ENCODE results near the gene ABHD12B. TPM values are rescaled to one million over a fixed set of nuclear protein-coding genes. Genes with fewer than 3 reads are reported as not detected.
"Not testable (repeated sequence)": the region's sequence is repeated elsewhere in the genome, so short reads cannot be mapped to it uniquely, and the experiment has no call there.

The ABHD12B gene
- total and polyA plus RNA-seq, 2 experiments from 2014 or later = 0.94 TPM; not detected in 1

DNA sequence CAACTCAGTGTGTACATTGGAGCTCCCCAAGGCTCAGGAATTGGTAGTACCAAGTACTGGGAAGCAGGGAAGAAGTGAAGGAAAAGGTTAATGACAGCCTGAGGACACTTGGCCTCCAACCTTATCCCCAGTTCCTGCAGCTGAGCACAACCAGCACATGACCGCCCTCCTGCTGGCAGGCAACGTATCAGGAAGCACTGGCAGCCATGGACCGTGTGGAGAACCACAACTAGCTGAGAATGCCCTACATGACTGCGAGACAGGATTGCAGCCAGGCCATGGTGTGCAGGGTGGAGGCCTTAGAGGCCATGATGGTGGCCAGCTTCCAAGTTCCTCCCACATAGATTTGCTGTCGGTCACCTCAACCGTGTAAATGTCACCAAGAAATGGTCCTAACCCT lies 45.6 kb downstream of the ABHD12B start:
- Histone ChIP-seq H3K9me3 (ENCODE audit: low read depth) (no peaks in the 10 kb centered on the region), H3K27me3 (no peaks in the 10 kb centered on the region), H3K4me3 (no peak overlapping the region), H3K4me1 (ENCODE audit: low read depth) (peaks cover 4% of the 10 kb centered on the region), H3K27ac (no peak overlapping the region), H3K36me3 (peaks cover 15% of the 10 kb centered on the region)
- DNase-seq (ENCODE audit: low read depth in 1 of 2, low spot score in 1 of 2) = no peak
- TF ChIP-seq, protein P1, sequence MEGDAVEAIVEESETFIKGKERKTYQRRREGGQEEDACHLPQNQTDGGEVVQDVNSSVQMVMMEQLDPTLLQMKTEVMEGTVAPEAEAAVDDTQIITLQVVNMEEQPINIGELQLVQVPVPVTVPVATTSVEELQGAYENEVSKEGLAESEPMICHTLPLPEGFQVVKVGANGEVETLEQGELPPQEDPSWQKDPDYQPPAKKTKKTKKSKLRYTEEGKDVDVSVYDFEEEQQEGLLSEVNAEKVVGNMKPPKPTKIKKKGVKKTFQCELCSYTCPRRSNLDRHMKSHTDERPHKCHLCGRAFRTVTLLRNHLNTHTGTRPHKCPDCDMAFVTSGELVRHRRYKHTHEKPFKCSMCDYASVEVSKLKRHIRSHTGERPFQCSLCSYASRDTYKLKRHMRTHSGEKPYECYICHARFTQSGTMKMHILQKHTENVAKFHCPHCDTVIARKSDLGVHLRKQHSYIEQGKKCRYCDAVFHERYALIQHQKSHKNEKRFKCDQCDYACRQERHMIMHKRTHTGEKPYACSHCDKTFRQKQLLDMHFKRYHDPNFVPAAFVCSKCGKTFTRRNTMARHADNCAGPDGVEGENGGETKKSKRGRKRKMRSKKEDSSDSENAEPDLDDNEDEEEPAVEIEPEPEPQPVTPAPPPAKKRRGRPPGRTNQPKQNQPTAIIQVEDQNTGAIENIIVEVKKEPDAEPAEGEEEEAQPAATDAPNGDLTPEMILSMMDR (IDR thresholded peaks at IDR 0.05; ENCODE audit: low read depth, low read length) = no peak

DNA sequence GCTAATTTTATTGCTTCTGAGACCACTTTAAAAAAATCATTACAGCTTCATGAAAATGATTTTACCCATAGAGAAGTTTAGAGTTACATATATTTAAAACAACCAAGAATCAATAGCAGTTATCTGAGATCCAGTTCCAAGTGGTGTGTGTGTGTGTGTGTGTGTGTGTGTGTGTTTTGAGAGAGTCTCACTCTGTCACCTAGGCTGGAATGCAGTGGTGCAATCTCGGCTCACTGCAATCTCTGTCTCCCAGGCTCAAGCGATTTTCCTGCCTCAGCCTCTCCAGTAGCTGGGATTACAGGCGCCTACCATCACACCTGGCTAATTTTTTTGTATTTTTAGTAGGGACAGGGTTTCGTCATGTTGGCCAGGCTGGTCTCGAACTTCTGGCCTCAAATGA lies 47.7 kb downstream of the ABHD12B start:
- H3K9me3 ChIP-seq (ENCODE audit: low read depth); H3K4me1 ChIP-seq (ENCODE audit: low read depth); H3K36me3 ChIP-seq; H3K4me3 ChIP-seq; H3K27me3 ChIP-seq; H3K27ac ChIP-seq: not testable (repeated sequence)
- peak in 1 of 2 donors; percentile 41 for DNase-seq (ENCODE audit: low read depth in 1 of 2, low spot score in 1 of 2)

DNA sequence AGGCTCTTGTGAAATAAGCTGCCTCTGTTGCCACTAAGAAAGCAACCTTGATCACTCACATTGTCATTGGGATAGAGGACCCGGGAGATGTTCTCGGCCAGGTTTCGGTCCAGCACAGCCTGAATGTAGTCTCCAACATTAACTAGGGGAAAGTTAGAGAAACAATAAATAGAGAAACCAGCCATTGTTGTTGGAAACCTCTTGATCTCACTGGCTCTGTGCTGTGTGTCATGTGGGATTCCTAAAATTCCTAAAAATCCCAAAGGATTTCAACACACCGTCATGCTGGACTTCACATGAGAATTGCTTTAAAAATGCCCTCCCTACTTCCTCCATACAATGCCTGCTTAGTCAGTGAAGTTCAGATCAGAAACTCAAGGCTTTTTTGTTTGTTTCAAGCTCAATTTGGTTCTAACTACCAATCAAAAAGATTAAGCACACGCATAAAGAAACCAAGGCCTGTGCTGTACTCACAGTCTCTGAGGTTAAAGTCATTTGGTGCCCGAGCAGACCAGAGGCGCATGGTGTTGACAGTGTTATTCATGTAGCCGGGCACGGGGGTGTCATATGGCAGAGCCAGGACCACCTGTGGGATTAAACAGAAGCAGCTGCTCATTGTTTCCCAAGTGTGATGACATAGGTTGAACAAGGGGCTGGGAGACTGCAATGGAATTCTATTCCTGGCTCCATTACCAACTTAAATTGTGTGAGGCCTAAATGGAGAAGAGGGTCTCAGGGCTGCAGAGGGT lies 48.8 kb downstream of the ABHD12B start:
- TF ChIP-seq, protein P1 (IDR thresholded peaks at IDR 0.05; ENCODE audit: low read depth, low read length) = no peak
- no peak overlapping the region for H3K4me3 ChIP-seq
- no peaks in the 10 kb centered on the region for H3K27me3 ChIP-seq
- peaks cover 8% of the 10 kb centered on the region for H3K36me3 ChIP-seq
- no peaks in the 10 kb centered on the region for H3K9me3 ChIP-seq (ENCODE audit: low read depth)
- peaks cover 4% of the 10 kb centered on the region for H3K4me1 ChIP-seq (ENCODE audit: low read depth)
- peak; percentile 30 to 94 for DNase-seq (ENCODE audit: low read depth in 1 of 2, low spot score in 1 of 2)
- peak overlapping the region; percentile 31 for H3K27ac ChIP-seq

DNA sequence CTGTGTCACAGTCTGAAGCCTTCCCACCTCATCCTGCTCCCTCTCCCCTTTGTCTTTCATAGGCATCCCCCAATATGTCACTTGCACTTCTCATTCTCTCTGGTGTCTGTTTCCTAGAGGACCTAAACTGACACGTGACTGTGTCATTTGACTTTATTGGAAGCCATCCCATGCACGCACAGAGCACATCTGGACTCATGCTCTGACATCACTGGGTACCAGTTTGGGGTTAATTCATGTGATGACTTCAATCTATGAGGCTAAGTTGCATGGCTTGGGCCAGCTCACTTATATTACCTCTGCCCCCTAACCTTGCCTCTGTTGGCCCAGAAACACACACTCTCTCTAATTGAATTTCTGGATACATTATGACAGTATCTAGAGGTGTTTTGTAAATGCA lies 51.0 kb downstream of the ABHD12B start:
- TF ChIP-seq, protein P1 (IDR thresholded peaks at IDR 0.05; ENCODE audit: low read depth, low read length) = no peak
- no peaks in the 10 kb centered on the region for H3K27me3 ChIP-seq
- no peaks in the 10 kb centered on the region for H3K9me3 ChIP-seq (ENCODE audit: low read depth)
- DNase-seq (ENCODE audit: low read depth in 1 of 2, low spot score in 1 of 2) = no peak
- peaks cover 4% of the 10 kb centered on the region for H3K4me1 ChIP-seq (ENCODE audit: low read depth)
- peaks cover 5% of the 10 kb centered on the region for H3K36me3 ChIP-seq
- no peak overlapping the region for H3K27ac ChIP-seq
- no peak overlapping the region for H3K4me3 ChIP-seq

DNA sequence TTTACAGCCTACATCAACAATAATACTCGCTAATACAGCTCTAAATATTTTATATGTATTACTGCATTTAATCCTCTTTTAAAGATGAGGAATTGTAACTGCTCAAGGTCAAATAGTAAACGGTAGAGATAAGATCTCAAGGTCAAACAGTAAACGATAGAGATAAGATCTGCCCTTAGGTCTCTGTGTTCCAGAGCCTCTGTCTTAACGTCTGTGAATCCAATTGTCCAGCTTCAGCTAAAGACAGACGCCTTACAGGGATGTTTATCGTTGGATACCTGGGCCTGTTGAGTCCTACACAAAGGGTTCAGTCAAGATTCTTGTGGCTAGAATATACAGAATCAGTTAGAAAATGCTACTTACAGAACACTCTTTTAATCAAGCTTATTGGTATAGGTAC lies 52.4 kb downstream of the ABHD12B start:
- TF ChIP-seq, protein P1 (IDR thresholded peaks at IDR 0.05; ENCODE audit: low read depth, low read length) = no peak
- no peak for DNase-seq (ENCODE audit: low read depth in 1 of 2, low spot score in 1 of 2)
- H3K27ac ChIP-seq = no peak overlapping the region
- no peaks in the 10 kb centered on the region for H3K9me3 ChIP-seq (ENCODE audit: low read depth)
- no peak overlapping the region for H3K4me3 ChIP-seq
- H3K36me3 ChIP-seq = no peaks in the 10 kb centered on the region
- H3K4me1 ChIP-seq (ENCODE audit: low read depth) = peaks cover 4% of the 10 kb centered on the region
- no peaks in the 10 kb centered on the region for H3K27me3 ChIP-seq

DNA sequence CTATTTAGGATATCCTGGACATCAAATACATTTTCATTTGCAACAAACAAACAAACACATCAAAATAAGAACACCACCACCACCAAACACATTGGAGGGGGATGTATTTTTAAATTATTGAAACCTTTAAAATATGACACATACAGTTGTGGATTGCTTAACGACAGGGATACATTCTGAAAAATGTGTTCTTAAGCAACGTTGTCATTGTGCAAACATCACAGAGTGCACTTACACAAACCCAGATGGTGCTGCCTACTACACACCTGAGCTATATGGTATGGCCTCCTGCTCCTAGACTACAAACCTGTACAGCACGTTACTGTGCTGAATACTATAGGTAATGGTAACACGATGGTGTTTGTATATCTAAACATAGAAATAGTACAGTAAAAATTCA lies 53.0 kb downstream of the ABHD12B start:
- no peaks in the 10 kb centered on the region for H3K9me3 ChIP-seq (ENCODE audit: low read depth)
- TF ChIP-seq, protein P1 (IDR thresholded peaks at IDR 0.05; ENCODE audit: low read depth, low read length) = no peak
- no peaks in the 10 kb centered on the region for H3K36me3 ChIP-seq

More for the DNA sequence above, 53.0 kb downstream of the ABHD12B start:
- Histone ChIP-seq H3K4me1 (ENCODE audit: low read depth) (peaks cover 4% of the 10 kb centered on the region), H3K27me3 (no peaks in the 10 kb centered on the region), H3K4me3 (no peak overlapping the region), H3K27ac (no peak overlapping the region)
- DNase-seq (ENCODE audit: low read depth in 1 of 2, low spot score in 1 of 2) = no peak

Data from cardiac muscle cell (in vitro differentiated cells and primary cell).